HG03103 (cell line): ENCODE measurements around the gene PPP3R2.

ENCODE experiments used
- ATAC-seq: cut with Tn5 transposase; IDR thresholded peaks from one replicate; pipeline ENCODE4 v1.9.1; 2021; ENCODE audit warnings: low read depth; ENCODE audit not compliant: unreplicated experiment

Gene PPP3R2, protein sequence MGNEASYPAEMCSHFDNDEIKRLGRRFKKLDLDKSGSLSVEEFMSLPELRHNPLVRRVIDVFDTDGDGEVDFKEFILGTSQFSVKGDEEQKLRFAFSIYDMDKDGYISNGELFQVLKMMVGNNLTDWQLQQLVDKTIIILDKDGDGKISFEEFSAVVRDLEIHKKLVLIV

DNA sequence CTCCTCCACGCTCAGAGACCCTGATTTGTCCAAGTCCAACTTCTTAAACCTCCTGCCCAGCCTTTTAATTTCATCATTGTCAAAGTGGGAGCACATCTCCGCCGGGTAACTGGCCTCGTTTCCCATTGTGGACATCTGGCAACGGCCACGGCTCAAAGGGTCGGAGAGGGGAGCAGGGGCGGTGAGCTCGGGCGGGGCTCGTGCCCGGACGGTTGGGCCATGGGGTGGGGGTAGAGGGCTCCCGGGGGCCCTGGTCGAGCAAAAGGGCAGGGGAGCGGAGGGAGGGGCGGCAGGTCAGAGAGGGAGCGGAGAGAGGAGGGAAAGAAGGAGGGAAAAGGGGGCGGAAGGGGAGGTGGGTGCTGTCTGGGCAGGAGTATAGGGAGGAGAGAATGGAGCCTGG lies at the start of gene PPP3R2:
Gene PPP3R2 (minus strand): TSS at position 174 of the 400 bp plus-strand sequence. CDS start 48 bp downstream, at position 126.
- ATAC-seq: no peak

DNA sequence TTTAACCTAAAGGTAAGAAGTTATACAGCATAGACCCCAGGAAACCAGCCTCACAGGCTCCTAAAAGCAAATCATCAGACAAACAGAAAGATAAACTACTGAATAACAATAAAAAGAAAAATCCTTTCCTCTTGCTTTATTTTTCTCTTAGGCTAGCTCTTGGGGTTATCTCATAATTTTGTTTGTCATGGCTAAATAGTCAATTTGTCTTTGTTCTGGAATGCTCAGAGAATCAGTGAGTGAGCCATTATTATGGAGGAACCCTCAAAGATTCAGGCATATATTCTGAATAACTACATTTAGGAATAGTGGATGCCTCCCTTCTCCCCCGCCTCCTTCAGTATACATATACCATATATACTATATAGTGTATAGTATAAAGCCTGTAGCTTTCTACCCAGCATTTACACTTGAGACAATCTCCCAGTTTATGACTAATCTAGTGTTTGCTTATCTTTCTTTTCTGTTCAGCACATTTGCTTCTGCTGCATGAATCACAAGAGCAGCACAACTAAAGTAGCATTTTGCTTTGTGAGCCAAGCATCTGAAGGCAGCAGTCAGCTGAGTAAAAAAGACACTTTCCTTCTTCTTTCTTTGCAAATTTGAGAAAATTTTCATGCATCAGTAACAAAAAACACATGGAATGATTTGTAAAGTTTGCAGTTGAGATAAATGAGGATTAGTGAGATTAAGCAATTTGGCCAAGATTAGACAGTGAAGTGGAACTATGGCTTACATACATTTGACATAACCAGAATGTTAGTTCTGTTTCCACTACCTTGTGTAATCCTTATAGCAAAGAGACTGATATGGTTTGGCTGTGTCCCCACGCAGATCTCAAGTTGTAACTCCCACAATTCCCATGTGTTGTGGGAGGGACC lies 45.3 kb upstream of the PPP3R2 start:
- no peak for ATAC-seq

DNA sequence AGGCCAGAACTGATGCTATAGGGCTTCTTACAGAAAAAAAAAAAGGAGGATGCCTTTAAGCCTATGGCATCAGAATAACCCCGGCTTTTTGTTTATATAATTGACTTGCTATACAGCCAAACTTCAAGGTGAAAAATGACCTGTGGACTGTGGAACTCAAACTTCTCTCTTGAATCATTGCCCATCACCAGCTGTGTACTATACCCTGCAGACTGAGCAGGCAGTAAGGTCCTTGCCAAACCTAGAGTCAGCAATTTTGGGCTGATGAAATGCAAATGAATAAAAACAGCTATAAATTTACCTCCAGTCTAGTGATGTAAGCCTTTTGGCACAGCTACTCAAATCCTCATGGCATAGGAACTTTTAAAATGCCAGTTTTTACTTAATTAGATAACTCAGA lies 44.5 kb upstream of the PPP3R2 start:
- ATAC-seq: no peak

DNA sequence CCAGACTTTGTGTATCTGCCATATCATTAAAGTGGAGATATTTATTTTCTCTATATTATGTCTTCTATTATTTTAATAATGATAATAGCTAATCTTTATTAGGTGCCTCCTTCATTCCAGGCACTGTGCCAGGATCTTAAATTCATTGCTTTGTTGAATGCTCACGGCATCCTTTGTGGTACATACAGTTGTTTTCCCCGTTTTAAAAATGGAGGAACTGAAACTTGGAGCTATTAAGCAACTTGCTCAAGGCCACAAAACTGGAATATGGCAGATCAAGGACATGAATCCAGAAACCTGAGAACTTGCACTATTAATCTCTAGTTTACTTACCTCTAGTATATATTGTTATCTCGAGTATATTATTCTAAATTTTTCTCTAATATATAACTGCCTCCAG lies 41.5 kb upstream of the PPP3R2 start:
- ATAC-seq: no peak

DNA sequence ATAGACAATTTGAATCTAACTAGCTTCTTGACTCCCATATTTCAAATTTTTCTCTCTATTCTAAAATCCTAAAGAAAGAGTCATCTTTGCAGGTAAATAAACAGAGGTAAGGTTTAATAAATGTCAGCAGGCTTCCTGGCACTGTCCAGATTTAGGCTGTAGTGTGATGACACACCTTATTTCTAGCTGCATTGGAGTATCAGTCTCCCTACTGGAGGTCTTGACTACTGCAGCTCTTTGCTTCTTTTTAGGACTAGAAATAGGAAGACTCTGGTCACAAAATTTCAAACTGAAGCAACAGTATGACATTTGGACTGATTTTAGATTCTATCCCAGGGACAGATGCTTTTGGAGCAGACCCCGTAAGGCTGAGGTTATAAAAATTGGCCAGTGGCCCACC lies 40.7 kb upstream of the PPP3R2 start:
- ATAC-seq: no peak

DNA sequence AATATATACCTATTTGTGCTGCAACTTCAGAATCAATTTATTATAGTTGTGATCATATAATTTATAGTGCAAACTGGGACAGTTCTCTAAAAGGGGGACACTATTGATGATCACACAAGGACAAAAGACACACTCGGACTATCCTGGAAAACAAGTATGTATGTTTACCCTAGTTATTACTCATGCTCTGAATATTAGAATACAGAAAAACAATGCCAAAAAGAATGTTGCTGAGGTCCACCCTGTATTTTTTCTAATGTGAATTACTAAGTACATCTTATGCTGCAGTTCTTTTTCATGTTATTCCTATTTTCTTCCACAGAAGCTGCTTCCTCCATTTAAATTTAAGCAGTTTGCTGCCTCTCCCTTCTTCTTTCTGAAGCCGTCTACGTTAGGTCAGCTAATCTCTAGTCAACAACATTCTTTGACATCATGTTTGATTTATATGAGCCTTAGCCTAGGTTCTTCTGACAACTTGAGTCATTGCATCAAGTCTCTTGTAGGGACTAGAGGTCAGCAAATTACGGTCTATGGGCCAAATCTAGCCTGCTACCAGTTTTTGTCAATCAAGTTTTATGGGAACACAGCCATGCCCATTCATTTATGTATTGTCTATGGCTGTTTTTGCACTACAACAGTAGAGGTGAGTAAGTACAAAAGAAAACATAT lies 40.1 kb upstream of the PPP3R2 start:
- no peak for ATAC-seq

DNA sequence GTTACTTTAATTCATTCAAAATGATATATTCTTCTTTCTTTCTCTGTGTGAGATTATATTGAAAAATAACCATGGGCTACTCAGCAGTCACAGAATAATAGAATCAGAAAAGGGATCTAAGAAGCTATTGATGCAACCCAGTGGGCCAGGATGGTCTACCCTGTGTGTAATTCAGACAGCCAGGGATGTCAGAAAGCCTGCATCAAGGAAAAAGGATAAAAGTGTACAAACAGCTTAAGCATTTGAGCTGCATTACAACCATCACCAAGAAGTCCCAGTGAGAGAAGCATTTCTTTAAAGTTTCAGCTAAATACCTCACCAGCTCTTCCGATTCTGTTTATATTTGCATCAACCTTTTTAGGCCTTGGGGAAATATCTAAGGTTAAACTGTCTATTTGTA lies 37.8 kb upstream of the PPP3R2 start:
- no peak for ATAC-seq

DNA sequence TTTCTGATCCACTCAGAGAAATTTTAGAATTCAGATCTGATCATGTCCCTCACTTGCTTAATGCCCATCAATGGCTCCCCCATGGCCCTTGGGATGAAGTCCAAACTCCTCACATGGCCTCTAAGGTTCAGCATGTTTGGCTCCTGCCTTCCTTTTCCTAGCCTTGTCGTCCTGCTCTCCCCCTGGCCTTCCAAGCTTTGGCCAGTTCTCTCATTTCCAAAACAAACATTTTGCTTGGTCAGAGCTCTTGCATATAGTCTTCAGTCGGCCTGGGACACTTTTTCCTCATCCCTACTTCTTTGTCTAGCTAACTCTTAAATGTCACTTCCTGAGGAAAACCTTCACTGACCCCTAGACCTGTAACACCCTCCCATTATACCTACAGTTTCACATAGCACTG lies 37.1 kb upstream of the PPP3R2 start:
- ATAC-seq: no peak

DNA sequence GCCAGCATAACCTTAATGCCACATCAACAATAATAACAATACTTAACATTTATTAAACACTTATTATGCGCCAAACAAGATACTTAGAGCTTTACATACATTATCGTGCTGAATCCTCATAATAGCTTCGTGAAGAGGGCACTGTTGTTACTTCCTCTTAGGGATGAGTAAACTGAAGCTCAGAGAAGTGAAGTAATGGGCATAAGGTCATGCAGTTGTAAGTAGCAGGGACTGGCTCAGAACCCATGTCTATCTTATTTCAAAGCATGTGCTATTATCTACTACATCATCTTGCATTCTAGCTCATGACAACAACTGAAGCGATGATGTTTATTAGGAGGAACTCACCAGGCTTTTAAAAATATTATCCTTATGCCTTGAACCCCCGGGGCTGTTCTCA lies 34.9 kb upstream of the PPP3R2 start:
- no peak for ATAC-seq

DNA sequence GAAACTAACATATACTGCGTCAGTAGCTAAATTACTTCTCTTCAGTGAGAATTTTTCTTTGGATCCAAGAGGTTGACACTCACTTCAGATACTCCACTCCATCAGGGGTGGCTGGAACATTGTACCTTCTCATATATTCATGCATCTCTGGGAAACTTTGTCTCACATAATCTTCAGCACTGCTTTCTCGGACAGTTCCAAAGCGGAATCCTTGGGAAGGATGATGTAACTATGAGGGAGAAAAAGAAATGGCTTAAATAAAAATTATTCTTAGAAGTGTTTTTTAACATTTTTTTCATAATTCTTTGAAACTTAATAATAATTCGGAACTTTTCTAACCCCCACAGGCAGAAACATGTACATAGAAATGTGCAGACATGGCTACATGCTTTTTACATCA lies 33.4 kb upstream of the PPP3R2 start:
- ATAC-seq: no peak

DNA sequence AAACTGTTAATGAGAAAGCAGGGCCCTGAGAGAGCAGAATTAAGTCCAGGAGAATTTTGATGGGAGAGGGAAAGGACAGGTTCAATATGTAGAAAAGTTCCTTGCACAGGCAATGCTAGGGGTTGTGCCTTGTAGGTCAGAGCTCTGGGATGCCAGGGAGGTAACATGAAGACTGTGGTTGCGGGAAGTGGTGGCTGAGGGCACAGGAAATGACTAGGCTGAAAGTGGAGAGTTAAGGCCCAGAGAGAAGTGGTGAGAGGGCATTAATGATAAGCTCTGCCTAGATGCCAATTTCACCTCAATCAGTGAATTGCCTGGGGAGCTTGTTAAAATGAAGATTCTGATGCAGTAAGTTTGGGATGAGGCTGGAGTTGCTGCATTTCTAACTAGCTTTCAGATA lies 31.5 kb upstream of the PPP3R2 start:
- no peak for ATAC-seq

DNA sequence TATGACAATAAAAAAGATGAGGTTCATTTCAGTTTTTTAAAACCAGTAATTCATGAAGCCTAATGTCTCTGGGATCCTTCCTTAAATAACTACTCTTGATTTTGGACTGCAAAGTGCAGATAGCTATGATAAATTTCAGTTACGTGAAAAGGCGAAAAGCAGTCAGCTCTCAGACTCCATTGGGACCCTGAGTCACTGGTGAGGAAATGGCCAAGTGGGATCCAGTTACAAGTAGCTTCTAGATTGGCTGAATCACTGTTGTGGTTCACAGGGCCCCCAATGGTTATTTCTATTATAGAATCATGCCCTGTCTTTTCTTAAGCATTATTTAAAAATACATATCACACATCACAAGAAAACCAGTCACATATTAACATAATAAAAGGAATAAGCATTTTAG lies 31.1 kb upstream of the PPP3R2 start:
- no peak for ATAC-seq

DNA sequence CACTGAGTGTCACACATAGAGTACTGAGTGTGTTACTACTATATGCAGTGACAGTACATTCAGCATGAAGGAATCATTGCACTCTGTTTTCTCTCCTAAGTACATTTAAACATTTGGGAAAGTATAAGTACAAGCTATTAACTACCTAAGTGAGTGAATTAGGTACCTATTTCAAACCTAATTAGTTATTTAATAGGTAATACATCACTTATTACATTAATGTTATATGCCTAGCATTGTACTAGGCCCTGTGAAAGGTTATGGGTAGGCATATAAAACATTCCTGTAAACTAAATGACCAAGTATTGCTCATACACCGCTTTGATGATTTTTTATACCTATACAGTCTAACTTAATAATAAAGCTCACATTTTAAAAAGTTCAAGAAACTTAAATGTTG lies 25.7 kb upstream of the PPP3R2 start:
- ATAC-seq: no peak

DNA sequence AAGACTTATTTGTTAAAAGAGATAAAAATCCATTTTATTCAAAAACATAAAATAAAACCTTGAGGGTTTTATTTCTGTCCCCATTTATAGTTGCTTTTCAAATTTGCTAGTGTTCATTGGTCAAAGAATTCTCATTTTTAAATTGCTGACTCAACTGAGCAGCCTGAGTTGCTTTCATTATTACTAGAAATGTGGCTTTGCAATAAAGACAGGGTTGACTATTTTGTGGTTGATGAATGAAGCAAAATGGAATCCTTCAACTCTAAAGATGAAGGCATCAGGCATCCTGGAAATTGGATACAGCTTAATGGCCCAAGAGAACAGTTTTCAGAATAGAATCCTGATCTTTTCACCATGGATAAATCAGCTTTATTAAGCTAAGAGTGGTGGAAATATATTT lies 23.9 kb upstream of the PPP3R2 start:
- ATAC-seq: peak; percentile 45

DNA sequence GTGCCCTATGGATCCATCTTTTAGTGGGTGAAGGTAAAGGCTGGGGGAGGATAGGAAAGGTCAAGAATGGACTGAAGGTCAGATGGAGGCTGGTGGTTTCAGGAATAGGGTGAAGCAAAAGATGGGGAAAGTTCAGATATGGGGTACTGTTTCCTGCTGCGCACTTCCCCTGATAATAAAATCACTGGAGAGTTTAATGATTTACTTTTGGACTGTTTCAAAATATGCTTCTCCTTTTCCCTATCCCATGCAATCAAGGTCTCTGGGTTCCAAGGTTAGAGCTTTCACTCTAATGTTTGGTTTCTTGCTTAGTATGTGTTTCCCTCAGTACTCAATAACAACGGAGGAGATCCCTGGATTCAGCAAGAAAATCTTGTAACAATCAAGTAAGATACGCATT lies 10.8 kb upstream of the PPP3R2 start:
- ATAC-seq: no peak

DNA sequence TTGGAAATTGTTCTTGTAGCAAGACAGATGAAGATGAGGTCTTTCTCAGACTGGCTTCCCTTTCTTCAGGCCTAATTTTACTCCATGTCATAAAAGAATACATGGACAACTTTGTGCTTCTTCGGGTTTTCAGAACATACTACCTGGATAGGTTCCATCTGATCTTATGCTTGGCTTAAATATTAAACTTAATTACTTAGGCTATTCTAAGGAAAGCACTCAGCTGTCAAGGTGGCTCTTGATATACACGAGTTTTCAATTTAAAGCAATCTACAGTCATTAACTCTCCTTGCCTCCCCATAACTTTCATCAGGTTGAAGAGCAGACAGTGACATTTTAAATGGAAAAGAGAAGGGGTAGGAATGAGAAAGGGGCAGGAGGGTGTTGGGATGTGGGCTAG lies 9.5 kb upstream of the PPP3R2 start:
- ATAC-seq: no peak

DNA sequence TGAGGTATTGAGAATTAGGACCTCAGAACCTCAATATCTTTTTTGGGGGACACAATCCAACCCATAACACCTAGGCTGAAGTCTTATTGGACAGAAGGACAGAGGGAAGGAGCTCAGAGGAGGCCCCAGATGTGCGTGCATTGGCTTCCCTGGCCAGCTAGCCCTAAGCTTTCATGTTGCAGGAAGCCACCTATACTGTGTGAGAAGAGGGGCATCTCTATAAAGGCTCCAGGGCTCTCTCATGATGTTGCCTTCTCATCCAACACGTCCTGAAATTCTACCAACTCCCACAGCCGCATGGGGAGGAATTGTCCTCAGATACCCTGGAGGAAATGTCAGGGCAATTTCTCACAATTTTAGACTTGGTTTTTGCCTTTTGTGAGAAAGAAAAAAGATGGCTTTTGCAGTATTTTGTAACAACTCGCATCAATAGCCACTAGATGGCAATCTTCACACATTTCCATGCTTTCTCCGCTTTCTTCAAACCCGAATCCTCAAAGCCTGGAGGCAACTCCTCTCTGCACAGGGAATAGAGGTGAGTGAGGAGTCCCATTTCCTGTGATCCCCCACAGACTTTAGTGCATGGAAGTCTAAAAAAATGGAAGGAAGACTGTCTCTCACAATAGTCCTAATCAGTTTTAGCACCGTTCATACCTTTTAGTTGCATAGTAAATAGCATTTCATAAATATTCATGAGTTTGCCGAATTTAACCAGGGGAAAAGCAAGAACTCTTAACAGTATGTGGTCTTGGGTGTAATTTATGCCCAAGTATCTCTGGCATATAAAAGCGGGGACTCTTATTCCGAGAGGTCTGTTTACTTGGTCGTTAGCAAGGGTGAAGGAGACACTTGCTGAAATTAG lies 7.4 kb upstream of the PPP3R2 start:
- no peak for ATAC-seq

DNA sequence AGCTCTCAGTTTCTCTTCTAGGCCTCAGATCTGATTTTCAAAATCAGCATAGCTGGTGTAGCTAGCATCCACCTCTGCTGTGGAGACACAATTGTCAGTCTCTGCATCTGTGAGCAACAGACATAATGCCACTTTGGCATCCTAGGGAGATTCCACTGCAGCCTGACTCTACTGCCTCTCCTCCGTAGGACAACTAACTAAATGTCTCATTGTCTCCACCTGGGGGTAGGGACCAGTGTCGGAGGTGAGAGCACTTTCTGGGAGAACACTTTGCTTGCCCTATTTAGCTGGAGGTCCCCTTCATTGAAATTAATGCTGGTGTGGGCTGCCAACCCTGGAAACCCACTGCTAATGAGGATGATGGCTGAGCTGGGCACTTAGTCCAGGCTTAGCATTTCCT lies 1.4 kb downstream of the PPP3R2 start:
- ATAC-seq: no peak

DNA sequence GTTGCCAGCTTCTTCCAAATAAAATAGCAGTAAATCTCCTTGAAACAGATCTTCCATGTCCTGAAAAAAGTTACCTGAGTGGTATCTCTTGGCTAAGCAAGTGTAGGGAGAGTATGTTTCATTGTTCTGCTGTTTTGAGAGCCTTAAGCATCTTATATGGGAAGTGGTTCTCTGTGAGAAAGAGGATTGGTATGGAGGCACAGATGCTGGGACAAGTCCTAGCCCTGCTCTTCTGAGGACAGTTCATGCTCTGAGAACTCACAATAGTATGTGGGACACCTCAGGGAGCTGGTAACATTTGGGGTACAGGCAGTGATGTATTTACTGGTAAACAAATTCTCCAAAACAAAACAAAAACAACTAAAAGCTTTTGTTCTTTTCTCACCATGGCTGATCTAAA lies 2.0 kb downstream of the PPP3R2 start:
- no peak for ATAC-seq

DNA sequence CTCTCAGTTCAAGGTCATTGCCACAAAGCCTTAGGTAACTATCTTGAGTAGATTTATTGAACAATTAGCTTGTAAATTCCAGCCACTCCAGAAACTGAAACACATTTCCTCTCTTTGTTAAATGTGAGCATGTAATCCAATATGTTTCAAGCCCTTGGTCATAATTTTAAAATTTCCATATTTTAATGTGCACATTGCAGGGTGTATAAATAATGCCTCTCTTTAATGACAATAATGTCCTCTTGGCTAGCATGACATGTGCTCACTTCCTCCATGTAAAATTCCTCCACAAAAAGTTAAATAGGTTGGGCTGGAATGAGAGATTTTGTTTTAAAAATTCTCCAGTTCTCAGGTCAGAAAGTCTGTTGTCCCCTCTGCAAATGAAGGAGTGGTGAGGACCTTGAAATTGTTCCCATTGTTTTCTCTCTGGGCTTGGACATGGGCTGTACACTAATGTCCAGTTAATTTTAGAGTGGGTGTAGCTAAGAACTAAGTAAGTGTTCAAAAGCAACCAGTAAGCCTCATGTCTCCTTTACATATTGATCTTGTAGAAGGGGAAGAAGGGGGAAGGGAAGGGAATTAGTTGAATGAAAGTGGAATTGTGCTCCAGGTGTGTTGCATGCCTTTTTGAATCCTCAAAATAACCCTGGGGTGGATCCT lies 2.9 kb downstream of the PPP3R2 start:
- ATAC-seq: no peak
